ENCODE data around the gene UGT1A10.
"Not testable (repeated sequence)": the region's sequence is repeated elsewhere in the genome, so short reads cannot be mapped to it uniquely, and the experiment has no call there.

Gene UGT1A10

GRCh38 chr2:233603520-233603919, 32.7 kb upstream of the UGT1A10 start:
- TF ChIP-seq CTCF (conservative IDR thresholded peaks at IDR 0.05; ENCODE audit: low read length) = no peak
- no peak for DNase-seq (ENCODE audit: low read depth)
- H3K4me3 ChIP-seq (ENCODE audit: low read length) = no peak overlapping the region

- H3K4me3 ChIP-seq (ENCODE audit: low read length) = no peak overlapping the region
- TF ChIP-seq CTCF (conservative IDR thresholded peaks at IDR 0.05; ENCODE audit: low read length) = no peak
- no peak for DNase-seq (ENCODE audit: low read depth)
Measured at GRCh38 chr2:233604826-233605225, 31.4 kb upstream of the UGT1A10 start.

GRCh38 chr2:233605680-233606079, 30.6 kb upstream of the UGT1A10 start:
- no peak for DNase-seq (ENCODE audit: low read depth)
- TF ChIP-seq CTCF (conservative IDR thresholded peaks at IDR 0.05; ENCODE audit: low read length) = no peak
- no peak overlapping the region for H3K4me3 ChIP-seq (ENCODE audit: low read length)

- no peak for TF ChIP-seq CTCF (conservative IDR thresholded peaks at IDR 0.05; ENCODE audit: low read length)
- DNase-seq (ENCODE audit: low read depth) = no peak
- no peak overlapping the region for H3K4me3 ChIP-seq (ENCODE audit: low read length)
Measured at GRCh38 chr2:233611284-233611683, 25.0 kb upstream of the UGT1A10 start.

GRCh38 chr2:233617476-233617875, 18.8 kb upstream of the UGT1A10 start, which contains the start of gene UGT1A8:
Gene UGT1A8, plus strand, starts transcription at chr2:233617633. Its CDS starts 75 bp downstream, at chr2:233617708.
- not testable (repeated sequence) for DNase-seq (ENCODE audit: low read depth)

GRCh38 chr2:233620204-233620603, 16.0 kb upstream of the UGT1A10 start:
- TF ChIP-seq CTCF (conservative IDR thresholded peaks at IDR 0.05; ENCODE audit: low read length) = no peak
- DNase-seq (ENCODE audit: low read depth) = no peak
- no peak overlapping the region for H3K4me3 ChIP-seq (ENCODE audit: low read length)

More at GRCh38 chr2:233617476-233617875, 18.8 kb upstream of the UGT1A10 start, which contains the start of gene UGT1A8:
- H3K4me3 ChIP-seq (ENCODE audit: low read length) = not testable (repeated sequence)

- not testable (repeated sequence) for H3K4me3 ChIP-seq (ENCODE audit: low read length); DNase-seq (ENCODE audit: low read depth)
Measured at GRCh38 chr2:233621863-233622262, 14.4 kb upstream of the UGT1A10 start.

- TF ChIP-seq CTCF (conservative IDR thresholded peaks at IDR 0.05; ENCODE audit: low read length) = no peak
- no peak overlapping the region for H3K4me3 ChIP-seq (ENCODE audit: low read length)
- DNase-seq (ENCODE audit: low read depth) = no peak
Measured at GRCh38 chr2:233627331-233628025, 8.8 kb upstream of the UGT1A10 start.

Measured in AG10803 (cell line).